AG08395 (cell line): ENCODE data around the gene TRAF4.

Experiments used
- DNase-seq: peaks from one replicate; pipeline ENCODE4 v3.0.0; 2012; ENCODE audit warnings: mixed read lengths, low spot score

Gene TRAF4, protein sequence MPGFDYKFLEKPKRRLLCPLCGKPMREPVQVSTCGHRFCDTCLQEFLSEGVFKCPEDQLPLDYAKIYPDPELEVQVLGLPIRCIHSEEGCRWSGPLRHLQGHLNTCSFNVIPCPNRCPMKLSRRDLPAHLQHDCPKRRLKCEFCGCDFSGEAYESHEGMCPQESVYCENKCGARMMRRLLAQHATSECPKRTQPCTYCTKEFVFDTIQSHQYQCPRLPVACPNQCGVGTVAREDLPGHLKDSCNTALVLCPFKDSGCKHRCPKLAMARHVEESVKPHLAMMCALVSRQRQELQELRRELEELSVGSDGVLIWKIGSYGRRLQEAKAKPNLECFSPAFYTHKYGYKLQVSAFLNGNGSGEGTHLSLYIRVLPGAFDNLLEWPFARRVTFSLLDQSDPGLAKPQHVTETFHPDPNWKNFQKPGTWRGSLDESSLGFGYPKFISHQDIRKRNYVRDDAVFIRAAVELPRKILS

DNA sequence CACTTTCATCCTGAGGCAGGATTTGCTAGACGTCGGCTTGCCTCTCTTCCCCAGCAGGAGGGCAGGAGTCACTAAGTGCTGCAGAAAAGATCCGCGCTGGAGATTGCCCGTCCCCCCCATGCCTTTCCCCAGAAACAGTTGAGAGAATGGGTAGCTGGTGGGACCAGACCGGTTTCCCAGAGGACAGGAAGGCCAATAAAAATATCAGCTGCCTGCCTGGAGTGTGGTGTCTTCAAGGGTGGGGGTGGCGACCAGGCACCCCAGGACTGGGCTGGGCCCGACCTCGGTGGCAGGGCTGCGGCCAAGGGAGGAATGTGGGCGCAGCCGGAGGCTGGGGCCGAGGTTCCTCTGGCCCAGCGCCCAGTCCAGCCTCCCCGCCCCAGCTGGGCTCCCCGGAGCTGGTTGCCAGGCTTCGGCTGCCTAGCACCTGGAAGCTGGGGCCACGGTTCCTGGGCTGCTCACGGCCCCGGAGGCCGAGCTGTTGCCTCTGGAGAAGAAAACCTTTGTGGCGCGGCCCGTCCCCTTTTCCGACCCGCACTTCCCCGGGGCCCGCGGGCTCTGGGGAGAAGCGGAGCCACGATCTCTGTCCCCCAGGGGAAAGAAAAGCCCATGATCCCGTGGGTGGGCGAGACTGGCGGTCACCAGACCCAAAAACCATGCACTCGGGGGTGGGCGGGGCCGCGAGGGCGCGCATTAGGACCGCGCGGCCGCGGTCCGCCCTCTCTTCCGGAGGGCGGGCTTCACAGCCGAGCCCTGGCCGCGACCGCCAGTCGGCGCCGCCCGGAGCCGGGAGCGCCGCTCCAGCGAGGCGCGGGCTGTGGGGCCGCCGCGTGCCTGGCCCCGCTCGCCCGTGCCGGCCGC lies at the start of gene TRAF4:
Gene TRAF4 (plus strand): TSS at position 769 of the 861 bp plus-strand sequence. CDS start 102 bp downstream, outside the sequence.
- DNase-seq, result peak; percentile 85

DNA sequence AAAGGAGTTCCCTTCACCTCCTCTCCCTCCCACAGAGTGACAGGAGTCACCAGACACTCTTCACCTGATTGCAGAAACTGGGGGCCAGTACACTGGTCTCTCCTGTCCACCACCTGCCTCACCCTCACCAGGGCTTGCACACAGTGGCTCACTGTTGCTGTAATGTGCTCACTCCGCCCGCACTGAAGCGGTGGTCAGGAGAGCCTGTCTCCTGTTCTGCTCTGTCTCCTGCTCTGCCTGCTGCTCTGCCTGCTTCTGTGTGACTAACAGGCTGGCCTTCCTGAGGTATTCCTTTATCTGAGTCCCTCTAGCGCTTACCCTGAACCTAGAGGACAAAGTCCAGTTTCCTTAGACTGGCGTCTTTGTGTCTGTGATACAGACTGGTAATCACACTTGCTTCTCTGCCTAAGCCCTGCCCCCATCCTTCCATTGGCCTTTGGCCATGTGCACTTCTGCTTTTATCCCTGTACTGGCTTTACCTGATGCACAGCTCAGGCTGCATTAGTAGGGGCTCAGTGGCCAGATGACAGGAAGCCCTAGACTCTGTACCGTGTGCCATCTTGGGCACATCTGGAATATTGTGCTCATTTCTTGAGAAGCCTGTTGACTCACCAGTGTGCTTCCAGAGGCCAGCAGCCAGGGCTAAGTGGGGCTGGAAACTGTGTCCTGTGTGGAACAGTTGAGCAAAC lies 45.4 kb upstream of the TRAF4 start:
- peak; percentile 18 for DNase-seq

DNA sequence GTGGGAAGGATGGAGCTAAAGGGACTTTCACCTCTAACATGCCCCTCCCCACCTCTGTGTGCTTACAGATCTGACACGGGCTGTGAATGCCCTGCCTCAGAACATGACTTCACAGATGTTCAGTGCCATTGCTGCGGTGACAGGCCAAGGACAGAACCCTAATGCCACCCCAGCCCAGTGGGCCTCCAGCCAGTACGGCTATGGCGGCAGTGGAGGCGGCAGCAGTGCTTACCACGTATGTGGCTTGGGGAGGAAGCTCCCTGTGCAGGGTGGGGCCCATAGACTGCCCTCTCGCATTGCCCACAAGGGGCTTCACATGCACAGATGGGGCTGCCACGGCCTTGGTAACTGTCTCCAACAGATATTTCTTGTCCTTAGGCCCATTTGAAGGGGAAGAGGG lies 43.5 kb upstream of the TRAF4 start:
- DNase-seq, result no peak

DNA sequence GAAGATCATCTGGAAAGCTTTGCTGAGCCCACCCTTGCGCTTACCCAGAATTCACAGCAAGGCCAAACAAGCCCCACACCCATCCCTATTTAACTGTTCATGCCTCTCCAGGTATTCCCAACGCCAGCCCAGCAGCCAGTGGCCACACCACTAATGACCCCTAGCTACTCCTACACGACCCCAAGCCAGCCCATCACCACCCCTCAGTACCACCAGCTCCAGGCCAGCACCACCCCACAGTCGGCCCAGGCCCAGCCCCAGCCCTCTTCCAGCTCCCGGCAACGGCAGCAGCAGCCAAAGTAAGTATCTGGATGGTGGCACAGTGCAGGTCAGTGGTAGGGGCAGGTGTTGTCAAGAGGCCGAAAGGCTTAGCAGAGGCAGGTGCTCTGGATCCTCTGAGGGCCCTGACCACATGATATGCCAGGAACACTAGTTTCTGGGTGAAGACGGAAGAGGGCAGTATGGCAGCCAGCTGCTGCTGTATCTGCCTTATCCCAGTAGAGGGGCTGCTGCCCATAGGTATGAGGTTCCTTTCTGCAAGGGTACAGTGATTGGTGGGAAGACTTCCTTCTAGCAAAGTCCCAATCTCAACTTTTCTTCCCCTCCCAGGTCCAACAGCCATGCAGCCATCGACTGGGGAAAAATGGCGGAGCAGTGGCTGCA lies 42.9 kb upstream of the TRAF4 start:
- no peak for DNase-seq

DNA sequence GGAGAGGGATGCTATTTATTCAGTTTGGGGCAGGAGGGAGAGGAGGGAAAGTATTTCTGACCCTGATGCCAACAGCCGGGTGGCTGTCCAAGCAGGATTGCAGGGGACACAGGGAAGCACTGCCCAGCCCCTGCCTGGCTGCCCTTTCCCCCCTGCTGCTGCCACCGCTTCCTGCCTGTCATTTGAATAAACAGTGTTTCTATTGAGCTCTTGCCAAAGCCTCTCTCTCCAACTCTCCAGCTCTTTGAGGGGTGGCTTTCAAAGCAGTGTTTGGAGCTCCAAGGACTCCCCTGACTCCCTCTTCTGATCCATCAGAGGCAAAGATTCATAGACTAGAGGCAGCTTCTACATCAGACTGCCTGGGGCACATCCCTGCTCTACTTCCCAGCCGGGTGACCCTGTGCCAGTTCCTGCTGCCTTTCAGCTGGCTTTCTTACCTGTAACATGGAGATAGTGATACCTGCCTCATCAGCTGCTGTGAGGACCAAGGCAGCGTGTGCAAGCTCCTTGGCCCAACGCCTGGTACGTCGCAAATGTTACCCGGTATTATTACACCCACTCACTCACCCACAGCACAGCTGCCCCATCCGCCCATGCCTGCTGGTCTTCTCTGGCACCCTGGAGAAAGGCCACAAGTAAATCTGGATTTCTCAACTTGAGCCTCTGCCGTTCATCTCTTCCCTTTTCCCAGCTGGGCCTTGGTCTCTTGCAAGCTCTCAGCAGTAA lies 41.6 kb upstream of the TRAF4 start:
- no peak for DNase-seq

DNA sequence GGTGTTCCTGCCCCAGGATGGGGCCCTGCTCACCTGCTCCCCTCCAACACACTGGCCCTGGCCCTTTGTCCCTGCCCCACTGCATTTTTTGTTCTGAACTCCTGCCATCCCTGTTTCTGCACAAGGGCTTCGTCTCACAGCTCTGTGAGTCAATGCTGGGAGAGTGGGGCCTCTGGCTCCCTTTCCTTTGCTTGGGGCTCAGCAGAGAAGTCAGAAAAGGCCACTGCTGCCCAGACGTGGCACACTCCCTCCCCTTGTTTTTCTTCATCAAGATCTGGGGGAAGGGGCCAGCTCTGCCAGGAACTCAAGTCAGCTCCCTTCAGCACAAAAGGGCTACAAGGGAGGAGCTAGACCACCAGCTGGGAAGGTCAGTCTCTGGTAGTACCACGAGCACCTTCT lies 41.1 kb upstream of the TRAF4 start:
- no peak for DNase-seq

DNA sequence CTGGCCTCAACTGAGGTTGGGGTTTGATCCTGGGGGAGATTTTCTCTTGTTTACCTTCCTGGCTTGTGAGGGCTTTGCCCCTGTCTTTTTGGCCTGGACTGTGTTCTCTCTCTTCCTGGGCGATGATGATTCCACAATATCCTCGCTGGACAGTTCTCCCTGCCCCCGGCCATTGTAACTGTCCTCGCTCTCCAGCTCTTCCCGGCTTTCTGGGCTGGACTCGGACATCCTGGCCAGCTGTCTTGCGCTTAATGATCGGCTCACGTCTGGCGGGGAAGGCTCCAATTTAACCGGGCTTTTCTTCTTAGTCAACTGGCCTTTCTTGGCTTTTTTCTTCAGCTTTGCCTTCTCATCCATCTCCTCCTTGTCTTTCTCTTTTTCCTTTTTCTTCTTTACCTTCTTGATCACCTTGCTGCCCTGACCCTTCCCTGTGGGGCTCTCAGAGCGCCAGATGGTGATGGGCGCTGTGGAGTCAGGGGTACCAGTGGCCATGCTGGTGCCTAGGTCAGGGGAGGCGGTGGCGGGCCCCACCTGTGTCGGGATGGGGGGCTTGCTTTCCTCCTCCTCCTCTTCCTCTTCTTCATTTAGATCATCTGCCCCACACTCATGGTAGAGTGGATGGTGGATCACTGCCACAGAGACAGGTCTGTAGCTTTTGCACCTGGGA lies 40.1 kb upstream of the TRAF4 start:
- DNase-seq, result no peak

DNA sequence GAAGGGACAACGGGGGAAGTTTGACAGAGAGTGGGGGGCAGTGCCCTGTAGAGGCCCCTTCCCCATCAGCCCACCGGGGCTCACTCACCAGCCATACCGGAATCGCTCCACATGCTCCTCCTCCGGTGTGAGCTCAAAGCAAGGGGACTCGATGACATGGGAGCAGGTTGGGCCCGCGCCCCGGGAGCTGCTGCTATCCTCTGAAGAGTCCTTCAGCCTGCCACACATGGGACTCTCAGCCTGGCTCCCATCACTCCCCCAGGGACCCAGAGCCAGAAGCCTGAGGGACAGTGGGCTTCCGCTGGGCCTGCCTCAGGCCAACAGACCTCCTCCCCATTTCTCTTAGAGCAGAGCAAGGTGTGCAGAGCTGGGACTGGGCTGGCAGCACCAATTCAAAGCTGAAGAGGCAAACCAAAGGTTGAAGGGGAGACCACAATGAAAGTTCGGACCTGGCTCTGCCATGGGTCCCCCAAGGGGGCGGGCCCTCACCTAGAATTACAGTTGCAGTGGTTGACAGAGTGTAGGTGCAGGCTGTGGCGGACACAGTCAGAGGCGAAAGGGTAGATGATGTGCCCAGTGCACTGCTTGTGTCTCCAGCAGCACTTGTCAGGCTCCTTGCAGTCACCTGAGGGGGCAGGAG lies 39.5 kb upstream of the TRAF4 start:
- DNase-seq, result no peak

DNA sequence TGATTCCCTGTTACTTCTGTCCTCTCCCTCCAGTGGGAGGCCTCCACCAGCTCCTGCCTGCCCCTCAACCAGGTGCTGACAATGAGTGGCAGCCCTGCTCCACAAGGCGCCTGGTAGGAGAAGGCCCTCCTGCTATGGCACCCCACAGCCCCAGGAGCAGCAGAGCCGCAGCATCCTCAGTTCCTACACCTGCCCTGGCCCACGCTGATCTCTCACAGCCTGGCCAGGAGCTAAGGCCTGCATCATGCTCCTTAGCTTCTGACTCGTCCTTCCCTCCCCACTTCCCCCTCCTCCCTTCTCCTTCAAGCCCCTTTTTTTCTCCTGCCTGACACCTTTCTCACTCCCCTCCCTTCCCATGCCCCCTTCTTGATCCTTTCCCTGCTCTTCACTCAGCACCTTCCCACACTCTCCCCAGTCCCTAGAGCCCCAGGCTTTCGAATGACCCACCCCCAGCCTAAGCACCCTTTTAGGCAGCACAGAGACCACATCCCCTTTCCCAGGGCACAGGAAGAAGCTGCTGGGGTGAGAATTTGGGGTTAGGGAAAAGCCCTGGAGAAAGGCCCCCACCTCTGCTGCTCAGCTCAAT lies 38.6 kb upstream of the TRAF4 start:
- no peak for DNase-seq

DNA sequence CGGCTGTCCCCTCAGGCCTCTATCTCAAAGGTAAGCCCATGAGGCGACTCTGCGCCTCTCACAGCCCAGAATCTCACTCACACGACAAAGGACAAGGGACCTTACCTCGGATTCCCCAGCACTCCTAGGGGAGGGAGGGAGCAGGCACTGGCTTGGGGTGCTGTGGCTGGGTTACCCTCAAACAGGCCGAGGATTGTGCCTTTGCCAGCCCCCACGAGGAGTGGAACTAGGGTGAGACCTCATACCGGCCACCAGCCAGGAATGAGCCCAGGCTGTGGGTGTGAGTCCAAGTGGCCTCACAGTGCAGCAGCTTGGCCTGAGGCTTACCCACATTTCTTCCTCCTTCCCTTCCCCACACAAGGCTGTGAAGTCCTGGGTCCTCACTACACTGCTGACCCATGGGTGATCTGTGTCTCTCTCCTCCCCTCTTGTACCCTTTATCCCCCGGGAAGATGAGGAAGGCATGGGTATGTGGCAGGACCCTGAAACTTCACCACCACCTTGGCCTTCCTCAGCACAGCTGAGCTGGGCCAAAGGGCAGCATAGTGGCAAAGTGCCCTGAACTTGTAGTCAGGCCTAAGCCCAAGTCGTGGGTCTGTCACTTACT lies 38.0 kb upstream of the TRAF4 start:
- DNase-seq, result no peak

DNA sequence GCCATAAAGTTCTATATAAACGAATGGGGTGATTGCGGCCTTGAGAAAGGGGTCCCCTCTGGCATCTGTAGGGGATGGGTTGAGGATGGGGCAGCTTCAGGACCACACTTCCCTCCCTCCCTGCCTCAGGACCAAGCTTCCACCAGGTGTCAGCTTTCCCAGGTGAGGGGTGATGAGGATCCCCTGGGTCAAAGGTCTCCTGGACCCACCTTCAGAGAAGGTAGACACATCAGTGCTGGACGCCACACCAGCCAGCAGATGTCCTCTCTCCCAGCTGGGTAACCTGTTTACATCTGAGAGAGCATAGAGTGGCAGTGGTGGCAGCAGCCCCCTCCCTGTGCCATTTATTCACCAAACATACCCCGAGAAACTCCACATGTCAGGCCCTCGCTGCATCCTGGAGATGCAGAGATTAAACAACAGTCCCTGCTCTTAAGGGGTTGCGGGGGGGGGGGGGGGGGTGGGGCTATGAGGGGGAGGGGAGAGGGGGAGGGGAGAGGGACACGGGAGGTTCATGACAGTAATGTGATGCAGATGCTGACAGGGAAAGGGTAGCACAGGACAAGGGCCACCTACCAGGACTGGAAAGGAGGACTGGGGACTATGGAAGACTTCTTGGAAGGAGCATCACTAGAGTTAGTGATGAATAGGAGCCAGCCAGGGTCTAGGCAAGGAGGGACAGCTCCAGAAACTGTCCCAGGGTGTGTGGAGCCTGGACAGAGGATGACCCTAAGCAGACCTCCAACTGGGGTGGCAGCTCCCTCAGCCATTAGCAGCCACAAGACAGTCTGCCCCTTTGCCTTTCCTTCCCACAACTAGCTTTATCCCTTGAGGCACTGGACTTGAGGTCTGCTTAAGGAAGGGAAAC lies 37.1 kb upstream of the TRAF4 start:
- DNase-seq, result no peak

DNA sequence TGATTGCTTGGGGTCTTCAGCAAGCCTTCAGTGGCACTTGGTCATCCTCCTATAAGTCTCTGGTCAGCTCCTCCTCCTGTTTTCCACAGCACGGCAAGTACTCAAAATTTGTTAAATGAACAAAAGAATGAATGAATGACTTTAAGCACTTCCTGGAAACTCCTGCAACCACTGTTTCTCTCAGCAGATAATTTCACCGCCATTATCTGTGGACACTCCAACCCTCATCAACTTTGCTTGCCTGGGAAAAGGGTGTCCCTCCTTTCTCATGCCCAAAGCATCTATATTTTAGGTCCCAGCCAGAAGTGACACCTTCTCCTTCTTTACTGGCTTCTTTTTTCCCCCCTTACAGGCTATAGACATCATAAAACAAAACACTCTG lies 36.5 kb upstream of the TRAF4 start:
- DNase-seq, result no peak

DNA sequence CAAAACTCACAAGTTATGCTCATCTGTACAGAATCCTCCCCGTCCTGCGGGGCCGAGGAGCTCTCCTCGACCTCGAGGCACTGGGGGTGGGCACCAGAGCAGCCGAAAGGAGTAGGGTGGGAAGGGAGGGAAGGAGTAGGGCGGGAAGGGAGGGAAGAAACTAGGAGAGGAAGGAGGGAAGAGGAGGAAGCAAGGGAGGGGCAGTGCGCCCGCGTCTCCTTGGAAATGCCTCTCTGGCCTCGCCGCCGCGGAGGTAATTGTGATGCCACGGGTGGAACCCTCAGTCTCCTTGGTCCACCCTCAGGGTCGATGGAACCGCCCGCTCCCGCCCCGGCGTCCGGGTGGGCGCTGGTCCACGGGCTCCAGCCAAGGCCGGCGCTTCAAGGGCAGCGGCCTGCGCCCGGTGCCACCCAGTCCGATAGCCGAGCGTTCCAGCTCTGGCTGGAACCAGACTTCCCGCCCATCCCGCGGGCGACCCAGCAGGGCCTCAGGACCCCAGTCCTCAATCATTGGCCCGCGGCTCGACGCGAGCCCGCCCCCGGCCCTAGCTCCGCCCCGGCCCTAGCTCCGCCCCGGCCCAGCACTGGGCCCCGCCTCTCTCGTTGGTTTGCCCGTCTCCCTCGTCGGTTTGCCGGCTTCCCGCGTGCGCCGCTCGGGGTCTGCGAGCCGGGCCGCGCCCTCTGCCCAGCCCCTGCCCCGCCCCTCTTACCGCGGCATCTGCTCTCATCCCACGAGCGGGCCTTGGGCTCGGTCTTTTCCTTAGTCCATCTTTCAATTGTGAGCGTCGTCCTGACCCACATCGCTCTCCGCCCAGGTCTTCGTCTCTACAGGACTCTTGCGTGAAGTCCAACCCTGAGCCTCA lies 32.7 kb upstream of the TRAF4 start:
- DNase-seq, result peak; percentile 94

DNA sequence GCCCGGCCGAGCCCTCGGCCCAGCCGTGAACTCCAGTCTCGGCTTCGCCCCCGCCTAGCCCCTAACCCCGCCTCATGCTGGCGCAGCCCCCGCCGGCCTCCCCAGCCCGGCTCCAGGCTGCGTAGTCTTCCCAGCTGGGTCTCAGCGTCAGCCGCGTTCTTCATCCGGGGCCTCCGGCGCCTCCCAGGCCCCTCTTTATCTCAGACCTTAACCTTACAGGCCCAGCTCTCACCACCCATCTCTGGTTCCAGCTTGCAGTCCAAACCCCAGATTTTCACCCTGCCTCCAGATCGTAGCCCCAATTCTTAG lies 32.1 kb upstream of the TRAF4 start, which contains the start of gene PROCA1:
Gene PROCA1 (minus strand): TSS at position 166 of the 309 bp plus-strand sequence. CDS start 228 bp downstream, outside the sequence.
- DNase-seq, result no peak

DNA sequence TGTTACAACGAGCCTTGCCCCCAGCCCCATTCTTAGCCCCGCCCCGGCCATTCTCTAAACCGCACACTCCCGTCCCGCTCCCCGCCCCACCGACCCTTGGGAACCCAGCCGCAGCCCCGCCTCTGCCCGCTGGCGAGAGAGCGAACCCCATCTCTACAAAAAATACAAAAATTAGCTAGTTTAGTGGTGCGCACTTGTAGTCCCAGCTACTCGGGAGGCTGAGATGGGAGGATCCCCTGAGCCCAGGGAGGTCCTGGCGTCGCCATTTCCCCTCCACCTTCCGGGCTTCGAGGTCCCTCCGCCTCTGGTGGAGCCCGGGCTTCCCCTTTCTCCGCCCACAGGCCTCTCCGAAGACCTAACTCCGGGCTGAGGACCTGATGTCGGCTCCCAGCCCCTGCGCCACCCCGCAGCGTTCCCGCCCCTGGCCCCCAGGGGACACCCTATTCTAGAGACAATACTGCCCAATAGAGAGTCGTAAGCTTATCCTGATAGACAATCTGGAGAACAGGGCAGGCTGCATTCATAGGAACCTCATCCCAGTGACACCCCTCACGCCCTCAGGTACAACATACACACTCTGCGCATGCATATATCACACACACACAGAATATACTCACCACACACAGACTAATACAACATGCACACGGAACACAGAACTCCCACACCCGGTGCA lies 31.6 kb upstream of the TRAF4 start:
- no peak for DNase-seq

DNA sequence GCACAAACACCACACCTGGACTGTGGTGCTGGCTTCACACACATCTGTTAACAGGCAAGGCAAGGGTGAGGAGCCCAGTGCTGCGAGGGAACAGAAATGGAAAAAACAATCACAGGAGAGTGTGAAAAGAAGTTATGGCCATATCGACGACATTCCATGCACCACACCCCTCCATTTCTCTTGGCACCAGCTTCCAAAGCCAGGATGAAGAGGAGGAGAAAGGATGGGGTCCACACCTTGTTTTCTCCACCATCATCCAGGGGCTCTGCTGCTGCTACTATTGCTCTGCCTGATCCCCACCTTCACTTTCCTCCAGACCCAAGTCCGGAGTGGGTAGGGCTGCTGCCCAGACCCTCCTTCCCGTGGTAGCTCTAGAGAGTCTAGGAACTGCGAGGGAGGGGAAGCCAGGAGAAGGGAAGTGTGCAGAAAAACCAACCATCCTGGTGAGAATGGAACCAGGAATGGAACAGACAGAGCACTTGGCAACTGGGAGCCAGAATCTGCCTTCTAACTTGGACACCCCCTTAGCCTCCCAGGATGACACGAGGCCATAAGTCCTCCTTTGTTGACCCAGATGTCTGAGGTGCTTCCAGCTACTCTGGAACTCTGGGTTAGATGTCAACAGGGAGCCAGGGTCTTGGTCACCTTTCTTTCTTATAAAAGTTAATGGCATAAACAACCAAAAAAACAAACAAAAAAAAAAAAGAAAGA lies 31.0 kb upstream of the TRAF4 start:
- no peak for DNase-seq
